ENCODE results near the gene GP5. TPM values are rescaled to one million over a fixed set of nuclear protein-coding genes. Genes with fewer than 3 reads are reported as not detected.

The GP5 gene
- total RNA-seq, 1 donor from 2014 or later: 0.23 TPM

DNA sequence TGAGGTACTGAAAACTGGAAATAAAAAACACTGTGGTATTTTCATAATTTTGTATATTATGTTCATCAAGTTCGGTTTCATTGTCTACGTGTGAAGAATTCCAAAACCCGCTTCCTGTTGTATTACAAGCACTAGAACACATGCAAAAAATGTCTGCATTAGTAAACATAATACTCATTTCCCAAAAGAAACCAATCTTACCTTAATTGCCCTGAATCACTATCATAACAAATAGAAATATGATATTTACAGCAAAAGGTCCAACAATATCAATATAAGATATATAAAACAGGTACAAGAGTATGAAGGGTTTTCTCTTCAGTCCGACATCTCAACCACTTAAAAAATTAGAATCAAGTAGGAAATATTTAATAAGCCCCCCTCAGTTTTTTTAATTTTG lies 26.3 kb upstream of the GP5 start:
- no peaks in the 10 kb centered on the region for H3K27me3 Mint-ChIP-seq (ENCODE audit: unreplicated experiment)
- H3K9me3 Mint-ChIP-seq (ENCODE audit: unreplicated experiment): no peaks in the 10 kb centered on the region
- H3K4me1 Mint-ChIP-seq (ENCODE audit: unreplicated experiment): no peaks in the 10 kb centered on the region
- TF ChIP-seq, protein P1, sequence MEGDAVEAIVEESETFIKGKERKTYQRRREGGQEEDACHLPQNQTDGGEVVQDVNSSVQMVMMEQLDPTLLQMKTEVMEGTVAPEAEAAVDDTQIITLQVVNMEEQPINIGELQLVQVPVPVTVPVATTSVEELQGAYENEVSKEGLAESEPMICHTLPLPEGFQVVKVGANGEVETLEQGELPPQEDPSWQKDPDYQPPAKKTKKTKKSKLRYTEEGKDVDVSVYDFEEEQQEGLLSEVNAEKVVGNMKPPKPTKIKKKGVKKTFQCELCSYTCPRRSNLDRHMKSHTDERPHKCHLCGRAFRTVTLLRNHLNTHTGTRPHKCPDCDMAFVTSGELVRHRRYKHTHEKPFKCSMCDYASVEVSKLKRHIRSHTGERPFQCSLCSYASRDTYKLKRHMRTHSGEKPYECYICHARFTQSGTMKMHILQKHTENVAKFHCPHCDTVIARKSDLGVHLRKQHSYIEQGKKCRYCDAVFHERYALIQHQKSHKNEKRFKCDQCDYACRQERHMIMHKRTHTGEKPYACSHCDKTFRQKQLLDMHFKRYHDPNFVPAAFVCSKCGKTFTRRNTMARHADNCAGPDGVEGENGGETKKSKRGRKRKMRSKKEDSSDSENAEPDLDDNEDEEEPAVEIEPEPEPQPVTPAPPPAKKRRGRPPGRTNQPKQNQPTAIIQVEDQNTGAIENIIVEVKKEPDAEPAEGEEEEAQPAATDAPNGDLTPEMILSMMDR (IDR thresholded peaks at IDR 0.05; ENCODE audit: unreplicated experiment): no peak
- peaks cover 5% of the 10 kb centered on the region for H3K36me3 Mint-ChIP-seq (ENCODE audit: low read depth, unreplicated experiment)
- no peak overlapping the region for H3K27ac Mint-ChIP-seq (ENCODE audit: unreplicated experiment)
- no peak overlapping the region for H3K4me3 Mint-ChIP-seq (ENCODE audit: unreplicated experiment)
- DNase-seq (ENCODE audit: low spot score): no peak

DNA sequence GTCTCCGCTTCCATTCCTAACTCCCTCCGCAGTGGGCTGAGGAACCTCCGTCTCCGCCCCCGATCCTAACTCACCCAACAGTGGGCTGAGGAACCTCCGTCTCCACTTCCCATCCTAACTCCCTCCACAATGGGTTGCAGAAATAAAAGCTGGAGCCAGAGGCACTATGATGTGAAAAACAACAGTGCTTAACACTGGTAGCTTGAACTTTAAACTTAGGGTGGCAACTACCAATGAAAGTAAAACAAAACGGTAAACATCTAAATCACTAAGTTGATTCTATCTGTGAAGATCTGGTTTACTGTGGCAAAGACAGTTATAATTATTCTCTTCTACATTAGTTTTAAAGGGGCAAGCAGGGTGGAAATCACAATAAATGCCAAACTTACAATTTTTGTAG lies 25.9 kb upstream of the GP5 start:
- no peaks in the 10 kb centered on the region for H3K27me3 Mint-ChIP-seq (ENCODE audit: unreplicated experiment)
- peaks cover 5% of the 10 kb centered on the region for H3K36me3 Mint-ChIP-seq (ENCODE audit: low read depth, unreplicated experiment)
- no peaks in the 10 kb centered on the region for H3K9me3 Mint-ChIP-seq (ENCODE audit: unreplicated experiment)

DNA sequence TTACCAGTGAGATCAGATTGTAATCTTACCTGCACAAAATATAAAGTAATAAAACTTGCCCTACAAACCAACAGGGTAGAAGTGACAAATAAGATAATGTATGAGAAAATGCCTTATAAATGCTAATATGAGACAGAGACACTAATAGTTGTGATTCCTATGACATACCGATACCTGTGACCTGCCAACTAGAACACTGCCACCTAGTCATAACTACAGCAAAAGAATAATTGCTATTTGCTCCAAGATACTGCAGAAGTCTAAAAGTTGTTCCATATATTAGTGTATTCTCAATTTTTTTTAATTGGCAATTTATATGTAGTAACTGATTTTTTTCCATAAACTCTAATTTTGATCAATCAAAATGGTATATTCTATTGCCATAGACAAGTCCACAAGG lies 25.3 kb upstream of the GP5 start:
- H3K36me3 Mint-ChIP-seq (ENCODE audit: low read depth, unreplicated experiment): peaks cover 2% of the 10 kb centered on the region
- DNase-seq (ENCODE audit: low spot score): no peak
- H3K9me3 Mint-ChIP-seq (ENCODE audit: unreplicated experiment): no peaks in the 10 kb centered on the region
- H3K4me3 Mint-ChIP-seq (ENCODE audit: unreplicated experiment): no peak overlapping the region
- no peak overlapping the region for H3K27ac Mint-ChIP-seq (ENCODE audit: unreplicated experiment)
- H3K4me1 Mint-ChIP-seq (ENCODE audit: unreplicated experiment): no peaks in the 10 kb centered on the region
- TF ChIP-seq, protein P1 (IDR thresholded peaks at IDR 0.05; ENCODE audit: unreplicated experiment): no peak
- no peaks in the 10 kb centered on the region for H3K27me3 Mint-ChIP-seq (ENCODE audit: unreplicated experiment)

More for the DNA sequence above, 25.9 kb upstream of the GP5 start:
- H3K27ac Mint-ChIP-seq (ENCODE audit: unreplicated experiment): no peak overlapping the region
- TF ChIP-seq, protein P1 (IDR thresholded peaks at IDR 0.05; ENCODE audit: unreplicated experiment): no peak
- no peak for DNase-seq (ENCODE audit: low spot score)
- no peaks in the 10 kb centered on the region for H3K4me1 Mint-ChIP-seq (ENCODE audit: unreplicated experiment)
- H3K4me3 Mint-ChIP-seq (ENCODE audit: unreplicated experiment): no peak overlapping the region

DNA sequence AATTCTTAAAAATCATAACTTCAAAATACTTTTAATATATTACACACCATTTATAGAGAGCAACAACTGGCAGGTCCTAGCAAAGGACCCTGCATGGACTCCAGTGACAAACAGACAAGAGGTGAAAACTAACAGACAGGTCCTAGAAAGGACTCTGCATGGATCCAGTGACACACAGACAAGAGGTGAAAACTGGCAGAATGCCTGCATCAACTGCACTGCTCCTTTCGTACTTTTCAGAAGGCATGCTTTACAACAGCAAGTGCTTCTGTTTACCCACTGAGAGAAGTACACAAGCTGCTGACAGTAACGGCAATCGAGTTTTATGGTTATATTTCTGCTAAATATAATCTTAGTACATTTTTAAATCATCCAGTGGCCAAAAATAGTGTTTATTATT lies 24.3 kb upstream of the GP5 start:
- DNase-seq (ENCODE audit: low spot score): no peak
- H3K27me3 Mint-ChIP-seq (ENCODE audit: unreplicated experiment): no peaks in the 10 kb centered on the region
- peaks cover 6% of the 10 kb centered on the region for H3K36me3 Mint-ChIP-seq (ENCODE audit: low read depth, unreplicated experiment)
- TF ChIP-seq, protein P1 (IDR thresholded peaks at IDR 0.05; ENCODE audit: unreplicated experiment): no peak
- no peaks in the 10 kb centered on the region for H3K9me3 Mint-ChIP-seq (ENCODE audit: unreplicated experiment)
- H3K27ac Mint-ChIP-seq (ENCODE audit: unreplicated experiment): no peak overlapping the region
- H3K4me1 Mint-ChIP-seq (ENCODE audit: unreplicated experiment): no peaks in the 10 kb centered on the region
- H3K4me3 Mint-ChIP-seq (ENCODE audit: unreplicated experiment): no peak overlapping the region

DNA sequence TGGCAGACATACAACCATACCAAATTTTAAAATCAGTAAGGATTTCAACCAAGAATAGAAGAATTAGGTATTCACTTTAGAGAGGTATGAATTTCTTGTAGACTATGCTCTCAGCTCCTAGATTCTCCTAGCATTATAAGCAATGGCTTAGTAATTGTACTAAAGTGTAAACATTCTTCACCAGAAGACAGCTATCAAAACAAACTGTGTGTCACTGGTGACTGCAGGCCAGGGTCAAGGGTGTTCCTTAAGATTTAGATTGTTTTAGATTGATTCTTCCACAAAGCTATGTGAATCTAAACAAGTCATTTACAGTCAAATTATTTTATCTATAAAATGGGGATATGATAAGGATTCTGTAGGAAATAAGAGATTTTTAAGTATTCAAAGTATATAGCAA lies 23.1 kb upstream of the GP5 start:
- Mint-ChIP-seq H3K27ac (ENCODE audit: unreplicated experiment) (no peak overlapping the region), H3K4me1 (ENCODE audit: unreplicated experiment) (no peaks in the 10 kb centered on the region), H3K9me3 (ENCODE audit: unreplicated experiment) (no peaks in the 10 kb centered on the region), H3K27me3 (ENCODE audit: unreplicated experiment) (peaks cover under 1% of the 10 kb centered on the region), H3K4me3 (ENCODE audit: unreplicated experiment) (no peak overlapping the region), H3K36me3 (ENCODE audit: low read depth, unreplicated experiment) (peaks cover 9% of the 10 kb centered on the region)
- no peak for DNase-seq (ENCODE audit: low spot score)
- TF ChIP-seq, protein P1 (IDR thresholded peaks at IDR 0.05; ENCODE audit: unreplicated experiment): no peak
